OCI-LY1 (cell line): Measurements from ENCODE around the gene LHFPL2.

ENCODE experiments used
- H2AFZ ChIP-seq: fragments of 200-600 bp; sonication (generic), shearing (Covaris generic); 2 replicates; pipeline ENCODE4 v1.6.0; 2014; ENCODE audit warnings: antibody characterized with exemption, mild to moderate bottlenecking, low read length
- H3F3A ChIP-seq: fragments of 200-600 bp; sonication (generic), shearing (Covaris generic); 2 replicates; pipeline ENCODE4 v1.6.0; 2014; ENCODE audit warnings: mild to moderate bottlenecking, antibody characterized with exemption, low read length, moderate library complexity; ENCODE audit not compliant: insufficient read depth
- H3K27ac ChIP-seq: fragments of 200-600 bp; sonication (generic); 2 replicates; pipeline ENCODE4 v1.5.1; 2014; ENCODE audit warnings: low read length, mixed run types, mild to moderate bottlenecking, low read depth; ENCODE audit not compliant: poor library complexity, severe bottlenecking
- H3K27me3 ChIP-seq: fragments of 200-600 bp; sonication (generic); 2 replicates; pipeline ENCODE4 v1.6.0; 2014; ENCODE audit warnings: antibody characterized with exemption, mild to moderate bottlenecking, low read length, moderate library complexity; ENCODE audit not compliant: insufficient read depth
- H3K36me3 ChIP-seq: fragments of 200-600 bp; sonication (generic); 2 replicates; pipeline ENCODE4 v1.6.1; 2014; ENCODE audit warnings: mild to moderate bottlenecking, antibody characterized with exemption, low read length, moderate library complexity, mixed read lengths; ENCODE audit not compliant: insufficient read depth
- H3K4me1 ChIP-seq: fragments of 200-600 bp; sonication (generic); 2 replicates; pipeline ENCODE4 v1.5.1; 2014; ENCODE audit warnings: mild to moderate bottlenecking, low read length, moderate library complexity; ENCODE audit not compliant: insufficient read depth, severe bottlenecking
- H3K4me2 ChIP-seq: fragments of 200-600 bp; sonication (generic), shearing (Covaris generic); 2 replicates; pipeline ENCODE4 v1.6.1; 2014; ENCODE audit warnings: low read length
- H3K4me3 ChIP-seq: fragments of 200-600 bp; sonication (generic); 2 replicates; pipeline ENCODE4 v1.5.1; 2014; ENCODE audit warnings: low read length, low read depth, mild to moderate bottlenecking, mixed read lengths; ENCODE audit not compliant: poor library complexity, severe bottlenecking
- H3K79me2 ChIP-seq: fragments of 200-600 bp; shearing (Covaris generic); 2 replicates; pipeline ENCODE4 v1.6.1; 2016; ENCODE audit warnings: mixed run types, low read length, mixed read lengths; ENCODE audit not compliant: insufficient read depth
- H3K9ac ChIP-seq: fragments of 200-600 bp; sonication (generic), shearing (Covaris generic); 2 replicates; pipeline ENCODE4 v1.6.1; 2014; ENCODE audit warnings: mild to moderate bottlenecking, low read length, mixed read lengths
- H3K9me2 ChIP-seq: fragments of 200-600 bp; sonication (generic), shearing (Covaris generic); 2 replicates; pipeline ENCODE4 v1.6.1; 2014; ENCODE audit warnings: low read depth, mild to moderate bottlenecking, low read length, mixed read lengths
- H3K9me3 ChIP-seq: fragments of 200-600 bp; shearing (Covaris generic); 2 replicates; pipeline ENCODE4 v1.6.1; 2014; ENCODE audit warnings: low read length, mixed read lengths
- H4K20me1 ChIP-seq: fragments of 200-600 bp; sonication (generic), shearing (Covaris generic); 2 replicates; pipeline ENCODE4 v1.6.0; 2016; ENCODE audit warnings: mild to moderate bottlenecking, low read length; ENCODE audit not compliant: insufficient read depth
- CTCF ChIP-seq: fragments of 200-600 bp; sonication (generic), shearing (Covaris generic); IDR thresholded peaks from 2 replicates; pipeline ENCODE4 v1.5.1; 2017; ENCODE audit warnings: mild to moderate bottlenecking, antibody characterized with exemption, low read length, moderate library complexity, mixed read lengths
- EZH2 ChIP-seq: fragments of 200-600 bp; sonication (generic), shearing (Covaris generic); IDR thresholded peaks from 2 replicates; pipeline ENCODE4 v1.8.0; 2017; ENCODE audit warnings: borderline replicate concordance, mixed run types, mild to moderate bottlenecking, antibody characterized with exemption, low read length, moderate library complexity, mixed read lengths

LHFPL2 gene

GRCh38 chr5:78661044-78661443 is 12.5 kb upstream of the LHFPL2 start:
- TF ChIP-seq EZH2 (no peak), CTCF (no peak)
- no peak overlapping the region for H3K4me2 ChIP-seq
- peak overlapping the region; percentile 39 for H3K27ac ChIP-seq

GRCh38 chr5:78660401-78660800 is 11.8 kb upstream of the LHFPL2 start:
- Histone ChIP-seq H3K9me2 (no peaks in the 10 kb centered on the region), H3F3A (no peaks in the 10 kb centered on the region), H3K27ac (no peak overlapping the region), H3K27me3 (no peaks in the 10 kb centered on the region), H4K20me1 (no peaks in the 10 kb centered on the region), H3K9ac (no peak overlapping the region), H3K36me3 (no peaks in the 10 kb centered on the region; the same call in 1 of the 2 replicates), H3K4me1 (peaks cover 26% of the 10 kb centered on the region), H3K4me3 (no peak overlapping the region), H3K9me3 (no peaks in the 10 kb centered on the region), H3K4me2 (no peak overlapping the region), H3K79me2 (peaks cover 4% of the 10 kb centered on the region; the same call in 1 of the 2 replicates), H2AFZ (no peak overlapping the region)
- no peak for TF ChIP-seq EZH2
- no peak for TF ChIP-seq CTCF

More at GRCh38 chr5:78661044-78661443, 12.5 kb upstream of the LHFPL2 start:
- Histone ChIP-seq H3K4me1 (peaks cover 32% of the 10 kb centered on the region), H3F3A (no peaks in the 10 kb centered on the region), H3K9me2 (no peaks in the 10 kb centered on the region), H3K9ac (no peak overlapping the region), H3K36me3 (no peaks in the 10 kb centered on the region; the same call in 1 of the 2 replicates), H3K4me3 (no peak overlapping the region), H2AFZ (no peak overlapping the region), H4K20me1 (no peaks in the 10 kb centered on the region), H3K27me3 (no peaks in the 10 kb centered on the region), H3K79me2 (peaks cover under 1% of the 10 kb centered on the region; the same call in 1 of the 2 replicates), H3K9me3 (no peaks in the 10 kb centered on the region)

- H3K9ac ChIP-seq = no peak overlapping the region
Measured at GRCh38 chr5:78659714-78660113, 11.1 kb upstream of the LHFPL2 start.

More at GRCh38 chr5:78659714-78660113, 11.1 kb upstream of the LHFPL2 start:
- no peak overlapping the region for H2AFZ ChIP-seq
- H3K4me3 ChIP-seq = no peak overlapping the region
- peaks cover 24% of the 10 kb centered on the region for H3K4me1 ChIP-seq
- no peaks in the 10 kb centered on the region for H3F3A ChIP-seq
- no peaks in the 10 kb centered on the region for H4K20me1 ChIP-seq
- TF ChIP-seq CTCF = no peak
- TF ChIP-seq EZH2 = no peak
- H3K27me3 ChIP-seq = no peaks in the 10 kb centered on the region
- H3K9me2 ChIP-seq = no peaks in the 10 kb centered on the region
- H3K27ac ChIP-seq = no peak overlapping the region
- no peak overlapping the region for H3K4me2 ChIP-seq
- no peaks in the 10 kb centered on the region for H3K9me3 ChIP-seq
- no peaks in the 10 kb centered on the region; the same call in 1 of the 2 replicates for H3K36me3 ChIP-seq
- peaks cover 4% of the 10 kb centered on the region; the same call in 1 of the 2 replicates for H3K79me2 ChIP-seq
